GM12801 (cell line): ENCODE results near the gene LRP1.

Experiments
- CTCF ChIP-seq: IDR thresholded peaks from one replicate; pipeline ENCODE4 v1.5.1; 2011; ENCODE audit warnings: control low read depth; ENCODE audit not compliant: insufficient read length; ENCODE audit errors: extremely low read depth

Gene LRP1

GRCh38 chr12:57220770-57221168 lies 92.5 kb downstream of the LRP1 start:
- TF ChIP-seq CTCF, result no peak

- TF ChIP-seq CTCF, result no peak
These were observed 93.1 kb downstream of the LRP1 start for GRCh38 chr12:57221169-57221917.

- no peak for TF ChIP-seq CTCF
These were observed 94.3 kb downstream of the LRP1 start for GRCh38 chr12:57222286-57223190.

GRCh38 chr12:57223191-57224165 lies 95.2 kb downstream of the LRP1 start:
- no peak for TF ChIP-seq CTCF

- TF ChIP-seq CTCF, result no peak
These were observed 96.1 kb downstream of the LRP1 start for GRCh38 chr12:57224278-57224972.

- TF ChIP-seq CTCF, result no peak
These were observed 96.8 kb downstream of the LRP1 start for GRCh38 chr12:57224973-57225679.
